B cell (primary cell): ENCODE measurements around the gene PNO1. TPM values are rescaled to one million over a fixed set of nuclear protein-coding genes. Genes with fewer than 3 reads are reported as not detected.
"Not testable (repeated sequence)": the region's sequence is repeated elsewhere in the genome, so short reads cannot be mapped to it uniquely, and the experiment has no call there.

Source experiments
- ATAC-seq: fragments of 200-7000 bp; cut with Tn5 transposase; one replicate; pipeline ENCODE4 v1.10.0; 2021; ENCODE audit warnings: low read depth, mild to moderate bottlenecking, moderate number of reproducible peaks, moderate library complexity
- CTCF ChIA-PET: fragments of 350-600 bp; sonication (Branson Sonifier 250); formaldehyde crosslinking; loops from one replicate; lab custom pipeline; 2021; ENCODE audit warnings: antibody characterized with exemption, inconsistent platforms; lab: Charles Lee
- POLR2A ChIA-PET: fragments of 350-600 bp; sonication (Branson Sonifier 250); formaldehyde crosslinking; loops from one replicate; lab custom pipeline; 2021; ENCODE audit warnings: antibody characterized with exemption; lab: Charles Lee
- DNase-seq: peaks from one replicate; pipeline ENCODE4 v3.0.0; 2013
- H2AFZ ChIP-seq: 2 replicates; pipeline ENCODE4 v1.6.1; 2012; ENCODE audit warnings: mild to moderate bottlenecking, low read depth, low read length; ENCODE audit not compliant: insufficient read depth, poor library complexity, severe bottlenecking
- H3K27ac ChIP-seq, 2 donors: 1 replicate in 1 of 2; 2 replicates in 1 of 2; pipeline ENCODE4 v1.5.1; 2012 to 2013; ENCODE audit warnings: low read length in 2 of 2, mild to moderate bottlenecking in 2 of 2, moderate library complexity in 1 of 2
- H3K27me3 ChIP-seq, 4 experiments: fragments of 200-600 bp in 1 of 4; sonication (generic) in 1 of 4; replicated peaks in 1 of 4; 1 replicate in 2 of 4; 2 replicates in 2 of 4; pipeline versions ENCODE4 v1.6.1 to v1.7.0; 2013 to 2016; ENCODE audit warnings: low read length in 3 of 4, mild to moderate bottlenecking in 2 of 4, mixed read lengths in 1 of 4, moderate library complexity in 1 of 4; ENCODE audit not compliant: insufficient read depth in 4 of 4, control insufficient read depth in 3 of 4; ENCODE audit errors: control extremely low read depth in 1 of 4
- H3K36me3 ChIP-seq, 2 experiments: replicated peaks in 1 of 2; 1 replicate in 1 of 2; 2 replicates in 1 of 2; pipeline versions ENCODE4 v1.6.1 to v1.7.1; 2013; ENCODE audit warnings: low read length in 1 of 2; ENCODE audit not compliant: insufficient read depth in 2 of 2, control insufficient read depth in 1 of 2; ENCODE audit errors: control extremely low read depth in 1 of 2, extremely low read depth in 1 of 2
- H3K4me1 ChIP-seq, 2 donors: fragments of 200-600 bp in 1 of 2; sonication (generic) in 1 of 2; 1 replicate in 1 of 2; 2 replicates in 1 of 2; pipeline versions ENCODE4 v1.5.1 to v1.6.1; 2013 to 2017; ENCODE audit warnings: low read length in 2 of 2; ENCODE audit not compliant: control insufficient read depth in 2 of 2, insufficient read depth in 2 of 2
- H3K4me2 ChIP-seq: replicated peaks from 2 replicates; pipeline ENCODE3; 2012; ENCODE audit warnings: mild to moderate bottlenecking, low read depth, low read length; ENCODE audit not compliant: poor library complexity, severe bottlenecking
- H3K4me3 ChIP-seq, 5 experiments: fragments of 200-600 bp in 1 of 5; sonication (generic) in 1 of 5; 1 replicate in 3 of 5; 2 replicates in 2 of 5; pipeline versions ENCODE4 v1.5.1 to v1.7.0; 2011 to 2016; ENCODE audit warnings: low read length in 4 of 5, mild to moderate bottlenecking in 4 of 5, low read depth in 2 of 5, control low read depth in 1 of 5, moderate library complexity in 1 of 5; ENCODE audit not compliant: insufficient read depth in 1 of 5; ENCODE audit errors: control extremely low read depth in 1 of 5, extremely low read depth in 1 of 5
- H3K79me2 ChIP-seq: fragments of 200-600 bp; sonication (generic); one replicate; pipeline ENCODE4 v1.6.0; 2016; ENCODE audit warnings: low read length; ENCODE audit not compliant: control insufficient read depth, insufficient read depth
- H3K9ac ChIP-seq: fragments of 200-600 bp; sonication (generic); 2 replicates; pipeline ENCODE4 v1.6.1; 2017; ENCODE audit warnings: mild to moderate bottlenecking, low read length, moderate library complexity
- H3K9me3 ChIP-seq, 3 donors: one replicate each; pipeline versions ENCODE4 v1.6.1 to v1.7.1; 2013; ENCODE audit warnings: low read length in 2 of 3; ENCODE audit not compliant: control insufficient read depth in 2 of 3, insufficient read depth in 1 of 3; ENCODE audit errors: control extremely low read depth in 1 of 3
- H4K20me1 ChIP-seq: 2 replicates; pipeline ENCODE4 v1.6.0; 2012; ENCODE audit warnings: mild to moderate bottlenecking, low read length; ENCODE audit not compliant: insufficient read depth, control insufficient read depth, poor library complexity, severe bottlenecking
- H3K27ac Mint-ChIP-seq: one replicate; pipeline ENCODE4 v1.8.0; 2021; ENCODE audit warnings: mixed read lengths
- H3K27me3 Mint-ChIP-seq: one replicate; pipeline ENCODE4 v1.8.0; 2021; ENCODE audit warnings: mixed read lengths
- H3K4me1 Mint-ChIP-seq: one replicate; pipeline ENCODE4 v1.8.0; 2021; ENCODE audit warnings: mixed read lengths
- H3K4me3 Mint-ChIP-seq: one replicate; pipeline ENCODE4 v1.8.0; 2021; ENCODE audit warnings: mixed read lengths
- H3K9me3 Mint-ChIP-seq: one replicate; pipeline ENCODE4 v1.8.0; 2022; ENCODE audit warnings: mixed read lengths; ENCODE audit not compliant: insufficient read depth
- CTCF ChIP-seq: fragments of 200-600 bp; IDR thresholded peaks from one replicate; pipeline ENCODE4 v1.8.0; 2022; ENCODE audit warnings: antibody characterized with exemption, mild to moderate bottlenecking
- EZH2 ChIP-seq: IDR thresholded peaks from 2 replicates; pipeline ENCODE4 v1.6.1; 2012; ENCODE audit warnings: borderline replicate concordance, low read depth, mild to moderate bottlenecking, moderate library complexity, low read length; ENCODE audit not compliant: insufficient read depth, poor library complexity, severe bottlenecking
- WGBS: methylation state at CpG from one replicate; pipeline ENCODE4 v1.1.5; 2013; ENCODE audit warnings: missing lambda C conversion rate; ENCODE audit not compliant: insufficient coverage; 5-methylcytosine and 5-hydroxymethylcytosine counted together
- intact Hi-C: fragments of 100-400 bp; cut with micrococcal nuclease; formaldehyde crosslinking; loops from one replicate; pipeline ENCODE4 v1.10.0; 2022
- polyA plus RNA-seq: library from polyadenylated mRNA; depleted of rRNA; stranded (reverse); fragments of >200 nt; gene quantifications from 2 replicates; pipeline ENCODE4 v1.2.3, GENCODE V29; 2012
- total RNA-seq, 2 donors: library from RNA; stranded (reverse); fragments of 120-200 nt in 1 of 2; gene quantifications; 1 replicate in 1 of 2; 2 replicates in 1 of 2; pipeline versions ENCODE4 v1.2.3 to v1.2.4, GENCODE V29; 2013 to 2022

The PNO1 gene
- total and polyA plus RNA-seq, 2 donors (not counting 1 experiment from before 2014, with no cell fraction given), result 4.7 to 12.3 TPM

DNA sequence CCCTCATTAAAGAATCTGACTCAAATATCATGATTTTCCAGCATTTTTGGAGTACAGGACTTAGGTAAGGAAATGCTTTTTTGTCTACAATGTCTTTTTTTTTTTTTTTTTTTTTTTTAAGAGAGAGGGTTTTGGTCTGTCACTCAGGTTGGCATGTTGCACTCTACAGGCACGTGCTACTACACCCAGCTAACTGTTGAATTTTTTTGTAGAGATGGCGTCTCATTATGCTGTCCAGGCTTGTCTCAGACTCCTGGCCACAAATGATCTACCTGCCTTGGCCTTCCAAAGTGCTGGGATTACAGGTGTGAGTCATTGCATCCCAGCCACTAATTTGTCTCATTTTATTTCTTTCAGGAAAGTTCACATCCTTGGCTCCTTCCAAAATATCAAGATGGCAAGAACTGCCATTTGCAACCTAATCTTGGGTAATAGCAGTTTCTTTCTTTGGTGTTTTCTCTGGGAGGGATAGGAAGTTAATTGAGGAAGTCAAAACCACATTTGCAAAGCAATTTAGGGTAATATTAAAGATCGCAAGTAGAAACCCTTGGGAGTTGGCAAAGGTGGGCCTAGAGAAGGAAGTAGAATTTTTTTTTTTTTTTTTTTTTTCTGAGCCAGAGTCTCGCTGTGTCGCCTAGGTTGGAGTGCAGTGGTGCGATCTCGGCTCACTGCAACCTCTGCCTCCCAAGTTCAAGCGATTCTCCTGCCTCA is 15.5 kb downstream of the PNO1 start:
- ATAC-seq, result peak; percentile 75
- Mint-ChIP-seq H3K4me1 (peaks cover 27% of the 10 kb centered on the region), H3K9me3 (no peaks in the 10 kb centered on the region), H3K27ac (peak overlapping the region; percentile 39), H3K27me3 (no peaks in the 10 kb centered on the region), H3K4me3 (peak overlapping the region; percentile 15)
- peaks cover 8% of the 10 kb centered on the region for H4K20me1 ChIP-seq
- H3K27me3 ChIP-seq, result no peaks in the 10 kb centered on the region
- peak overlapping the region; percentile 61 for H3K4me2 ChIP-seq
- WGBS, result 16% methylated on average over 6 of the region's 8 CpGs
- TF ChIP-seq EZH2 (no peak), CTCF (no peak)
- peaks cover 27% of the 10 kb centered on the region in 2 donors for H3K4me1 ChIP-seq
- H3K9me3 ChIP-seq, result no peaks in the 10 kb centered on the region
- peaks cover 10 to 27% of the 10 kb centered on the region in 2 experiments for H3K36me3 ChIP-seq
- no peak overlapping the region for H3K27ac ChIP-seq
- peak; percentile 69 for DNase-seq
- H2AFZ ChIP-seq, result no peak overlapping the region
- POLR2A ChIA-PET, result no interaction called here
- H3K79me2 ChIP-seq, result peaks cover 4% of the 10 kb centered on the region
- no peak overlapping the region for H3K4me3 ChIP-seq
- CTCF ChIA-PET, result interaction anchor here (1.0 to 3.5 kb wide), 2 partner anchors 12 to 51 kb away, joined by 3 to 13 read pairs; no protein-coding TSS in a partner anchor
- H3K9ac ChIP-seq, result no peak overlapping the region
- intact Hi-C loops, result no loop called here

GRCh38 chr2:68175210-68175609 is 17.5 kb downstream of the PNO1 start:
- Histone ChIP-seq H3K4me1 (peaks cover 27% of the 10 kb centered on the region in 2 donors), H3K36me3 (peaks cover 7 to 28% of the 10 kb centered on the region in 2 experiments)
- CTCF ChIA-PET, result interaction anchor here (1.0 to 1.8 kb wide), 3 partner anchors 9 to 267 kb away, joined by 5 to 8 read pairs (median 7); no protein-coding TSS in a partner anchor
- H3K4me3 Mint-ChIP-seq, H3K27ac Mint-ChIP-seq, H3K27ac ChIP-seq, H3K4me2 ChIP-seq, intact Hi-C loops, H2AFZ ChIP-seq, H3K4me3 ChIP-seq, DNase-seq, POLR2A ChIA-PET, H3K79me2 ChIP-seq, H3K9ac ChIP-seq, H3K9me3 Mint-ChIP-seq, H3K27me3 ChIP-seq, H3K27me3 Mint-ChIP-seq, H4K20me1 ChIP-seq, ATAC-seq, H3K9me3 ChIP-seq: not testable (repeated sequence)
- peaks cover 29% of the 10 kb centered on the region for H3K4me1 Mint-ChIP-seq
- WGBS, result 100% methylated on average over 1 of the region's 4 CpGs
